COR-L47 (cell line): ENCODE data around the gene BAAT.
A peak's percentile ranks its signal among the peaks of the same experiment; 100 is the strongest.
"Not testable (repeated sequence)": the region's sequence is repeated elsewhere in the genome, so short reads cannot be mapped to it uniquely, and the experiment has no call there.

Experiments
- DNase-seq: peaks from one replicate; lab custom pipeline; 2025; lab: John Stamatoyannopoulos, UW

BAAT gene

GRCh38 chr9:101384873-101385536 is at the start of gene BAAT:
Gene BAAT (minus strand): TSS chr9:101385006. CDS start chr9:101371404, 13,602 bp downstream.
- not testable (repeated sequence) for DNase-seq

GRCh38 chr9:101433229-101433628 is 48.4 kb upstream of the BAAT start:
- no peak for DNase-seq

GRCh38 chr9:101432740-101433139 is 47.9 kb upstream of the BAAT start:
- DNase-seq: no peak

- no peak for DNase-seq
Observed at GRCh38 chr9:101432171-101432570, 47.4 kb upstream of the BAAT start.

GRCh38 chr9:101429736-101430135 is 44.9 kb upstream of the BAAT start:
- DNase-seq: no peak

GRCh38 chr9:101428909-101429308 is 44.1 kb upstream of the BAAT start:
- DNase-seq: no peak

- no peak for DNase-seq
Observed at GRCh38 chr9:101427957-101428655, 43.3 kb upstream of the BAAT start.

- no peak for DNase-seq
Observed at GRCh38 chr9:101427358-101427757, 42.6 kb upstream of the BAAT start.

GRCh38 chr9:101421653-101422065 is 36.9 kb upstream of the BAAT start:
- no peak for DNase-seq

- no peak for DNase-seq
Observed at GRCh38 chr9:101419863-101420262, 35.1 kb upstream of the BAAT start.

- DNase-seq: no peak
Observed at GRCh38 chr9:101418518-101419430, 34.0 kb upstream of the BAAT start.

GRCh38 chr9:101417977-101418376 is 33.2 kb upstream of the BAAT start:
- no peak for DNase-seq

- no peak for DNase-seq
Observed at GRCh38 chr9:101417389-101417788, 32.6 kb upstream of the BAAT start.

GRCh38 chr9:101415578-101415977 is 30.8 kb upstream of the BAAT start:
- DNase-seq: no peak

GRCh38 chr9:101414839-101415238 is 30.0 kb upstream of the BAAT start:
- no peak for DNase-seq

GRCh38 chr9:101409079-101409477 is 24.3 kb upstream of the BAAT start:
- DNase-seq: no peak

- no peak for DNase-seq
Observed at GRCh38 chr9:101408374-101409078, 23.7 kb upstream of the BAAT start.

GRCh38 chr9:101403516-101404285 is 18.9 kb upstream of the BAAT start:
- DNase-seq: no peak

GRCh38 chr9:101400120-101400519 is 15.3 kb upstream of the BAAT start:
- peak; percentile 19 for DNase-seq

GRCh38 chr9:101399643-101399970 is 14.8 kb upstream of the BAAT start:
- DNase-seq: no peak

- DNase-seq: no peak
Observed at GRCh38 chr9:101398930-101399642, 14.3 kb upstream of the BAAT start.
